ENCODE measurements around the gene RNF225.
"Not testable (repeated sequence)": the region's sequence is repeated elsewhere in the genome, so short reads cannot be mapped to it uniquely, and the experiment has no call there.

RNF225 gene

DNA sequence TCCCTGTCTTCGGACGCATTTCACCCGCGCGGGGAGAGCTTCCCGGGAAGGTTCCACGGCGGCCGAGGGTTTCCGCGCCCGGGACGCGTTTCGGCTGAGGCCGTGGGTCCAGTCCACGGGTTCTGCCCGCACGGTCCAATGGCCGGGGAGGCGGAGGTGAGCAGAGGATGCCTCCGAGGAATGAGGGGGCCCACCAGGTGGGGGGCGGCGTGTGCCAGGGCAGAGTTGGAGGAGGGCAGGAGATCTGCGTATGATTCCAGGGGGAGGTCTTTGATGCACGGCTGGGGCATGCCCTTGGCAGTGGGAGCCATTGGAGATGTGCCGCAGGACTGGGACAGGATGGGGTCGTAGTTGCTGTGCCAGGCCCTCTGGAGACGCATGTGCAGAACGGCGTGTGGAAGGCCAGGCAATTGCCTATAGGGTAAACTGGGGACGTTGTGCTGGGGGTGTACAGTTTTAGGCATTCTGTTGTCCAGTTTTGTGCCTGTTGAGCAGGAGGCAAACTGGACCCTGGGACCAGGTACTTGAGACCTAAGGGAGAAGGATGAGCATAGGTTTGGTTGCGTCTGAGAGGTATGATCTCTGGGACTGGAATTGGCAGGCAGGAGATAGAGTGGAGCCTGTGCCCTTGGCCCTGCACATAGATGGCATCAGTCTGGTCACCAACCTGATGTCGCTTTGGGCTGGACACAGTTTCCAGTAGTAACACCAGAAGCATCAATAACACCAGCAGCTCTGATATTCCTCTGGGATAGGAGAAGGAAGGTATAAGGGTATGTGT, 13.7 kb downstream of the RNF225 start:
- no peak for DNase-seq

DNA sequence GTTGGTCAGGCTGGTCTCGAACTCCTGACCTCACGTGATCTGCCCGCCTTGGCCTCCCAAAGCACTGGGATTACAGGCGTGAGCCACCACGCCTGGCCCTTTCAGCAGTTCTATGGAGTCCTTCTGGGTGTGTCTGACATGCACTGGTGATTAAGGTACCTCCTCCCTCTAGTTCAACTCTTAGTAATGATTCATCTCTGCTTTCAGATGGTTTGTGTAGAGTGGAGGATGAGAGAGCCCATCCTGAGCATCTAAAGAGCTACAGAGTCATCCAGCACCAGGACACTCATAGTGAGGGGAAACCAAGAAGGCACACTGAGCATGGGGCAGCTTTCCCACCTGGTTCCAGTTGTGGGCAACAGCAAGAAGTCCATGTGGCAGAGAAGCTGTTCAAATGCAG, 21.1 kb downstream of the RNF225 start:
- no peak for DNase-seq

DNA sequence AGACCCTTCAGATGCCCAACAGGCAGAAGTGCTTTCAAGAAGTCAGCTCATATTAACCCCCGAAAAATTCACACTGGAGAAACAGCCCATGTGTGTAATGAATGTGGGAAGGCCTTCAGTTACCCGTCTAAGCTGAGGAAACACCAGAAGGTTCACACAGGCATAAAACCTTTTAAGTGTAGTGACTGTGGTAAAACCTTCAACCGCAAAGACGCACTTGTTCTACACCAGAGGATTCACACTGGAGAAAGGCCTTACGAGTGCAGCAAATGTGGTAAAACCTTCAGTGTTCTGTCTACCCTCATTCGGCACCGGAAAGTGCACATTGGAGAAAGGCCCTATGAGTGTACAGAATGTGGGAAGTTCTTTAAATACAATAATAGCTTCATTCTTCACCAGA, 21.6 kb downstream of the RNF225 start:
- no peak for DNase-seq

DNA sequence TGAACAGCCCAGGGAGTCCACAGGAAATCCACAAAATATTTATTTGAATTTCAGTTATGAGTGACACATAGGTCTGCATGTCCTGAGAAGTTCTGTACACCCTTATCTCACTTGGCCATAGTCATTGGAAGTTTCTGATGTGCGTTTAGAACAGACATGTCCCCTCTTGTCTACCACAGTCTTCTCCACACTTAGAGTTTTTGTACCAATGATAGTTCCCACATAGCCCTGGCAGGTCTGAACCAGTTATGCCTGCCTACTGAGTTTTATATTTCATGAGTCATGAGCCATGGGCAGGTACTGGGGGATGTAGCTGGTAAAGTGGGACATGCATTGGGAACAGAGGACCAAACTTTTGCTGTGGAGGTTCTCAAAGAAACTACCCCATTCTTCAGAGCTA, 33.2 kb downstream of the RNF225 start:
- DNase-seq, result no peak

DNA sequence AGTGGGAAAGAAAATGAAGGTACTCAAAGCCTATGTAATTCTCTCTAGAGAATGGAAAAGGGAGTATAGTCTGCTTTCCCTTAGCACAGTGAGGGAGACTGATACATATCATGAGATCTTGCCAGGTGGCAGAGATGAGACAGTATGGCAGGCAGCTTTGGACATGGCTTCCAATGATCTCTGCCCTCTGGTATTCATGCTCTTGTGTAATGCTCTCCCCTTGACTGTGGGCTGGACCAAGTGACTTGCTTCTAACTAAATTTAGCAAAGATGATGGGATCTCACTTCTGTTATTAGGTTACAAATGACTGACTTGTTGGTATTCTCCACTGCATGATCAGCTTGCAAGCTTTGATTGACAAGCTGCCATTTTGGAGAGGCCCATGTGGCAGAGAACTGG, 34.3 kb downstream of the RNF225 start:
- no peak for DNase-seq

DNA sequence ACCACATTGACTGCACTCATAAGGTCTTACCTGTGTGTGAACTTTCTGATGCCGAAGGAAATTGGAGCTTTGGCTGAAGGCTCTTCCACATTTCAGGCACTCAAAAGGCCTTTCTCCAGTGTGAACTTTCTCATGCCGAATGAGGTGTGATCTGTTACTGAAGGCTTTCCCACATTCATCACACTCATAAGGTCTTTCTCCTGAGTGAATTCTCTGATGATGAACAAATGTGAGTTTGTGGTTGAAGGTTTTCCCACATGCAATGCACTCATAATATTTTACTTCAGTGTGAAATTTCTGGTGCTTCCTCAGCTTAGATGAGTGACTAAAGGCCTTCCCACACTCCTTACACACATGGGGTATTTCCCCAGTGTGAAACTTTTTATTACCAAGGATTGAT, 38.8 kb downstream of the RNF225 start:
- no peak for DNase-seq

DNA sequence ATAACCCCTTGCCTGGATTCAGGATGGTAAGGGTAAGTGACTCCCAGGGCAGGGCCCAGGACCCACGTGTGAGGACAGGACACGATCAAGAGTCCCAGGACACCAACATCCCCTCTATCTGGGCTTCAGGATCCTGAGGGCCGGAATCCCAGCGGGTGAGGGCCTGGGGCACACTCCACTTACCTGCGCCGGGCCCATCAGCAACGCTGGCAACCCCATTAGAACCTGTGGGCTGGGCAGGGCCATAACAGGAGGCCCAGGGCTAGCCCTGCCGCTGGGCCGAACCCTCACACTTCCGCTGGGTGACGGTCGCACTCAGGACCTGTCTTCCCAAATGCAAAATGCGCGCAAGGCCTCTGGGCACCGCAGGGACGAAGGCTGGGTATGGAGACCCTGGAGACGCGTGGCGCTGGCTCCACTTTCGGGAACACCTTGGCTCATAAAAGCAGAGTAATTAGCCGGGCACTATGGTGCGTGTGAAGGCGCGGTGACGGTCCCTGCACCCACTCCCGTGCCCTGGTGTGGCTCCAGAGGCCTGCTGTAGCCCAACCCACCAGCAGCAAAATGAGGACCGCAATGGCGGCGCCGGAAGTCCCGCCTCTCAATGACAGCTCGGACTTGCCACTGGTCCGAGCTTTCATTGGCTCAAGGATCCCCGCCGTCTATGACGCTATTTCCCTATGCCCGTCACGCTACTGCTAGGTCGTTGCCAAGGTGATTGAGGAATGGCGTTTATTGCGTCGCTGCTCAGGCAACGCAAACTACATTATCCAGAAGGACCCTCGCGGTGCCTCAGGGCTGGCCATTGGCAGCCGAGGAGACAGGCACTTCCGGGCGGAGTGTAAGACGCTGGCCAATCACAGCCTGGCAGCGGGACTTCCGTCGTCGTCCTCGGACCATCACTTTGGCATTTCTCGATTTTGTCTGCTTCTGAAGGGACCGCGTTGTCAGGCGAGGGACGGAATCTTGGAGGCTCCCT, 44.4 kb downstream of the RNF225 start, which contains the start of gene ZNF132:
Gene ZNF132 (minus strand): TSS at position 578 of the 979 bp plus-strand sequence. CDS start 332 bp downstream, at position 246.
- DNase-seq, result peak; percentile 97

DNA sequence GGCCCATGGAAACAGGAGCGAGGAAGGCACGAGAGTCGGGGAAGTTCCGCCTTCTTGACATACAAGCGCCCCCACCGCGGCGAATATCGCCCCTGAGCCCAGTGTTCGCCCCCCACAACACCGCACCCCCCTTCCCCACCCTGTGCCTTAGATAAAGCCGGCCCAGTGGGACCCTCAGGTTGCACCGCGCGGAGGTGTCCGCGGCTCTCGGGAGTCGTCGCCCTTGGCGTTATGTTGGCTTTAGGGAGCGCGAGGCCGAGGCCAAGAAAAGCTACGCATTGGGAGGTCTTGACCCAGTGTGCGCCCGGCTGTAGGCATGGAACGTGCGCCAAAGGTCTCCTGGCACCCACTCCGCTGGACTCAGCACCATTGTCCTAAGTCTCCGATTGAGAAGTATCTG, 45.1 kb downstream of the RNF225 start:
- no peak for DNase-seq

DNA sequence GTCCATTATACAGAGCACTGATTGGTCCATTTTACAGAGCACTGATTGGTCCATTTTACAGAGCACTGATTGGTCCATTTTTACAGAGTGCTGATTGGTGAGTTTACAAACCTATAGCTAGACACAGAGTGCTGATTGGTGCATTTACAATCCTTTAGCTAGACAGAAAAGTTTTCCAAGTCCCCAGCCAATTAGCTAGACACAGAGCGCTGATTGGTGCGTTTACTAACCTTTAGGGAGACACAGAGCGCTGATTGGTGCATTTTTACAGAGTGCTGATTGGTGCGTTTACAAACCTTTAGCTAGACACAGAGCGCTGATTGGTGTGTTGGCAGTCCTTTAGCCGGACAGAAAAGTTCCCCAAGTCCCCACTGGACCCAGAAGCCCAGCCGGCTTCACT, 47.5 kb downstream of the RNF225 start:
- DNase-seq, result not testable (repeated sequence)

Data from NCI-H510A (cell line).